Loucy (cell line): Measurements from ENCODE around the gene UNC79.

Source experiments
- CTCF ChIP-seq: fragments of 200-600 bp; sonication (generic); conservative IDR thresholded peaks from 2 replicates; pipeline ENCODE4 v1.5.1; 2014; ENCODE audit warnings: mild to moderate bottlenecking, antibody characterized with exemption, low read length
- EZH2phosphoT487 ChIP-seq: fragments of 200-600 bp; IDR thresholded peaks from 2 replicates; pipeline ENCODE4 v1.6.1; 2018; ENCODE audit warnings: antibody characterized with exemption, mild to moderate bottlenecking, moderate library complexity, borderline replicate concordance

- TF ChIP-seq CTCF (no peak), EZH2phosphoT487 (no peak)
These were observed 273.2 kb downstream of the UNC79 start for GRCh38 chr14:93703941-93704340.
